ENCODE results near the gene CTSG.
"Not testable (repeated sequence)": the region's sequence is repeated elsewhere in the genome, so short reads cannot be mapped to it uniquely, and the experiment has no call there.

Gene CTSG

GRCh38 chr14:24542346-24542936 lies 33.6 kb downstream of the CTSG start:
- DNase-seq = no peak

GRCh38 chr14:24535737-24536136 lies 40.3 kb downstream of the CTSG start:
- DNase-seq = no peak

GRCh38 chr14:24534286-24534685 lies 41.8 kb downstream of the CTSG start:
- DNase-seq = no peak

GRCh38 chr14:24525877-24526620 lies 50.0 kb downstream of the CTSG start:
- DNase-seq = not testable (repeated sequence)

Data from nucleus accumbens (tissue), 56 donors.